ENCODE data around the gene BEST4. TPM values are rescaled to one million over a fixed set of nuclear protein-coding genes. Genes with fewer than 3 reads are reported as not detected.
"Not testable (repeated sequence)": the region's sequence is repeated elsewhere in the genome, so short reads cannot be mapped to it uniquely, and the experiment has no call there.

Gene BEST4
- total and polyA plus RNA-seq, 5 donors, result 0.14 to 0.28 (median 0.18) TPM

DNA sequence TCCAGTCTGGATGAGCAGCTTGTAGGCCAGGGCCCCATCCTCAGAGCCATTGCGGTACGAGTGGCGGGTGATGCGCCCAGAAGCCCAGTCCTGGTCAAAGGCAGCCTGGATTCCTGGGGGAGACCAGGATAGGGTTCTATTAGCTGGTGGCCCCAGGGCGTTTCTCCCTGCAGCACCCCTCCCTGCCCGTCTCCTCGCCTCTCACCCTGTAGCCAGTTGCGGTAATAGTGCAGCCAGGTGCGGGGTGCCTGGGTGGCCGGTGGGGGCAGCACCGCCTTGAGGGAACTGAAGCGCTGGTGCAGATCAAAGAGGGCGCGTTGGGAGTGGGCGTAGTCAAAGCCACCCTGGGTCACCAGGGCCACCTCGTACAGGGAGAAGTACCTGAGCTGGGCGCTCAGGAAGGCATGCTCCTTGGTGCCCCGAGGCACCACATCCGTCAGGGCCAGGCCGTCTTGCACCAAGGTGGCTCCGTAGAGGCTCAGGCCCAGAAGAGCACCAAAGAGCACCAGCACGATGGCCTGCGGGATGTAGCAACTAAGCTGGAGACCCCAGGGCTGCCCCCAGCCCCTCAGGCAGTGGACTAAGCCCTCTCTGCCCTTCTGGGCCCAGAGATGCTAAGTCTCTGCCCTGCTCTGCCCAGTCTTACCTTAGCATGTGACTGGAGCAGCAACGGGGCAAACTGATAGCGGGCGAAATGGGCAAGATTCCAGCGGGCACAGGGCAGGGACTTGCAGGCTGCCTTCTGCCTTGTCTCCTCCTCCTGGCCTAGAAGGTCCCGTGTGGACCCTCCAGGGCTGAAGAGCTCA lies 39.4 kb upstream of the BEST4 start:
- 87% methylated on average over 28 of the region's 28 CpGs for WGBS
- Histone ChIP-seq H3K27ac (ENCODE audit: low read length) (no peak overlapping the region), H3K4me1 (ENCODE audit: control insufficient read depth, insufficient read depth, low read length) (no peaks in the 10 kb centered on the region), H3K9me3 (ENCODE audit: control insufficient read depth, low read length) (no peaks in the 10 kb centered on the region), H3K4me3 (ENCODE audit: low read length) (no peak overlapping the region), H3K27me3 (ENCODE audit: control insufficient read depth, insufficient read depth) (no peaks in the 10 kb centered on the region)
- DNase-seq, result peak in 2 of 3 donors; percentile 54 to 71
- intact Hi-C loops (cut with DNase I), result no loop called here
- ATAC-seq, result no peak

DNA sequence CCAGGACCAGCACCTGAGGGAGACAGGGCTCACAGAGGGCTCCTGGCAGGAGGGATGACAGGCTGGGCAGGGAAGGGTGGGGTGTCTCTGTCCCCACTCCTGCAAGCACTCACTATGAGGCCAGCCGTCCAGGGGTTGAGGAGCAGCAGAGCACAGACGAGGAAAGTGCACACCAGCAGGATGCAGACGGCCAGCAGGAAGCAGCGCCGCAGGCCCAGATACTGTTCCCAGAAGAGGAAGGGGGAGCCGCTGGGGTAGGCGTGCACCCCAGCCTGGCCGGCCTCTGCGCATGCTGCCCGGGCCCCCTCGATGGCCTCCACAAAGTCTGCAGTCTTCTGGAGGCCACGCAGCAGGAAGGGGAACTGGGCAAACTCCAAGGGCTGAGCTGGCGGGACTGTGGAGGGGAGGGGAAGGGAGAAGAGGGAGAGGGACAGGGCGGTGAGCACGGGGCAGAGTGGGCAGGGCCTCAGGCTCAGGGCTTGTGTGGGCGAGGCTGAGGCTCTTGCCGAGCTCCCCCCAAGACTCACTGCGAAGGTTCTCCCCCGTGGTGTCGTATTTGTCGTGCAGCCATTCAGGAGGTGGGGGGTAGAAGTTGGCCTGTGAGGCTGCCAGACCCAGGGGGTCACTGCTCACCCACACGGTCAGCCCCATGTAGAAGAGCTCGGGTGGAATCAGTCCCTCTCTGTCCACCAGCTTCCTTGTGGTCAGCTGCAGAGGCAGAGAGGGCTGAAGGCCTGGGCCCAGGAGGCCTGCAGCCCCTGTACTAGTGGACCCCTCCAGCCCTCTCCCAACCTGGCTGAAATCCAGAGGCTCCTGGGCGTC lies 38.6 kb upstream of the BEST4 start:
- ATAC-seq (peak; percentile 83 to 88), DNase-seq (peak; percentile 82 to 94 (median 93))
- 36% methylated on average over 24 of the region's 24 CpGs for WGBS
- Histone ChIP-seq H3K4me3 (ENCODE audit: low read length) (no peak overlapping the region), H3K9me3 (ENCODE audit: control insufficient read depth, low read length) (no peaks in the 10 kb centered on the region), H3K27ac (ENCODE audit: low read length) (no peak overlapping the region), H3K4me1 (ENCODE audit: control insufficient read depth, insufficient read depth, low read length) (no peaks in the 10 kb centered on the region), H3K27me3 (ENCODE audit: control insufficient read depth, insufficient read depth) (no peaks in the 10 kb centered on the region)
- intact Hi-C loops (cut with DNase I), result no loop called here

DNA sequence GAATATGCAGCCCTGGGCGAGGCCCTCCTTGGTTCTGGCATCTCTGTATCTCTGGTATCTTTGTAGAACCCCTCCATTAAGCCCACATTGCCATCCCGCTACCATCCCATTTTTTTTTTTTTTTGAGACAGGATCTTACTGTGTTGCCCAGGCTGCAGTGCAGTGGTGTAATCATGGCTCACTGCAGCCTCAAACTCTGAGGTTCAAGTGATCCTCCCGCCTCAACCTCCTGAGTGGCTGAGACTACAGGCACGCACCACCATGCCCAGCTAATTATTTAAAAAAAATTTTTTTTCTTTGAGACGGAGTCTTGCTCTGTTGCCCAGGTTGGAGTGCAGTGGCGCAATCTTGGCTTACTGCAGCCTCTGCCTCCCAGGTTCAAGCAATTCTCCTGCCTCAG lies 36.4 kb upstream of the BEST4 start:
- intact Hi-C loops (cut with DNase I); H3K4me3 ChIP-seq (ENCODE audit: low read length); H3K9me3 ChIP-seq (ENCODE audit: control insufficient read depth, low read length); H3K4me1 ChIP-seq (ENCODE audit: control insufficient read depth, insufficient read depth, low read length); H3K27me3 ChIP-seq (ENCODE audit: control insufficient read depth, insufficient read depth); H3K27ac ChIP-seq (ENCODE audit: low read length); ATAC-seq: not testable (repeated sequence)
- WGBS, result 96% methylated on average over 6 of the region's 6 CpGs
- peak in 1 of 3 donors; percentile 12 for DNase-seq

DNA sequence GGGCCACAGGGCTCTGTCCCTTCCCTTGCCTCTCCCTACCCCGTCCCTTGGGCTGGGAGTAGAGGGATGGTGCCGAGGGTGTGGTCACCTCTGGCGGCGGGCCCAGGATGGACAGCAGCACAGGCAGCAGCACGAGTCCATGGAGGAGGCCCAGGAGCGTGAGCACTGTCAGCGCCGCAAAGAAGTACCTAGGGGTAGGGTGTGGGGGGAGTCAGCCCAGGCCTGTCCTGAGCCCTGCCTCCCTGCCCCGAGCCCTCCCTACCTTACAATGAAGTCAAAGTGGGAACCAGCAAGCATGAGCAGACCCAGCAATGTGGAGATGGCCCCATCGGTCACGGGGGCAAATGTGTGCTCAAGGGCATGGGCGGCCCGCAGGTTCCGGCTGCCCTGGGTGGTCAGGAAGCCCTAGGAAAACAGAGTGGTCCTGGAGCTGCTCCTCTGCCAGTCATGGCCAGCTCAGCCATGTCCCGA lies 35.0 kb upstream of the BEST4 start:
- Histone ChIP-seq H3K4me1 (ENCODE audit: control insufficient read depth, insufficient read depth, low read length) (peaks cover 2% of the 10 kb centered on the region), H3K4me3 (ENCODE audit: low read length) (no peak overlapping the region), H3K27ac (ENCODE audit: low read length) (no peak overlapping the region), H3K27me3 (ENCODE audit: control insufficient read depth, insufficient read depth) (no peaks in the 10 kb centered on the region), H3K9me3 (ENCODE audit: control insufficient read depth, low read length) (no peaks in the 10 kb centered on the region)
- peak in 2 of 3 donors; percentile 64 to 70 for DNase-seq
- intact Hi-C loops (cut with DNase I), result no loop called here
- no peak for ATAC-seq
- 82% methylated on average over 15 of the region's 15 CpGs for WGBS

DNA sequence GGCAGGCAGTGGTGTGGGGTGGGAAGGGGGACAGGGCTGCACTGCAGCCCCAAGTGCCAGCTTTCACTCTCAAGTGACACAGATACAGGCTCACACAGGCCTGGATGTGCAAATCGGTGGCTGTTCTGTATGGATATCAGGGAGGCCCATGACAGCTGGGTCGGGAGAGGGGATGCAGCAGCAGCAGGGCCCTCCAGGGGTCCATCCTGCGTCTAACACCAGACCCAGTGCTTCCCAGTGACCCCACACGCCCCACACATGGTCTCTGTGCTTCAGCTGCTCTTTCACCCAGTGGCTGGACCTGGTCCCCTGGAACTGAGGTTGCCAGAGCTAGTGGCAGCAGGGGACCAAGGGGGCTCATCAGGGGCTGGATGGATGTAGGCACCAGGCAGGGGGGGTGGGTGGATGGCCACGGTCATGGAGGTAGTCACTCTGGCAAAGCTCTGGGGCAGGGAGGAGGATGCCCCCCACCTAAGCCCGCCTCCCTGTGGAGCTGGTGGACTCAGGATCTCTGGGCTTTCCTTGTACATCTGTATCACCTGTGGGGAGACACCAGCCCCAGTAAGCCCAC lies 34.2 kb upstream of the BEST4 start:
- no peak overlapping the region for H3K4me3 ChIP-seq (ENCODE audit: low read length)
- H3K27ac ChIP-seq (ENCODE audit: low read length), result no peak overlapping the region
- peaks cover 2% of the 10 kb centered on the region for H3K4me1 ChIP-seq (ENCODE audit: control insufficient read depth, insufficient read depth, low read length)
- DNase-seq, result no peak
- 84% methylated on average over 6 of the region's 6 CpGs for WGBS
- H3K27me3 ChIP-seq (ENCODE audit: control insufficient read depth, insufficient read depth), result no peaks in the 10 kb centered on the region
- no peaks in the 10 kb centered on the region for H3K9me3 ChIP-seq (ENCODE audit: control insufficient read depth, low read length)
- no peak for ATAC-seq
- intact Hi-C loops (cut with DNase I), result no loop called here

DNA sequence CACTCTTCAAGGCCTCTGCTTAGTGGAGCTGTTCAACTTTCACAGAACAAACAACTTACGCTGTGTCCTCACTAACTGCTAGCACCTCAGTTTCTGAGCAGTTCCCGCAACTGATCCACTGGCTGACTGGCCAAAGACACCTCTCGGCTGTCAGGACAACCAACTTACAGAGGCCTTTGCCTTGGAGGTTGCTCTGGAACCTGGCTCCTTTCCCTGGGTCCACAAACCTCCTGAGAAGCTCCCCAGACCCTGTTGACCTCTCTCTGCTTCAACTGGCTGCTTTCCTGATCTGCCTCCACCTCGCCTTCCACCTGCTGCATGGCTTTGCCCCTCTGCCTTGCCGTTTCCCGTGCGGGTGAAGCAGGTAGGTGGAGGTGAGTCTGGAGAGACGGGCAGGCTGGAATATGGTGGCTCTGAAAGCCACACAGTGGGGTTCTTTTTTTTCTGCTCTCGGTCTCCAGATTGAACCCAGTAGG lies 33.3 kb upstream of the BEST4 start:
- DNase-seq (peak in 1 of 3 donors; percentile 35), ATAC-seq (no peak)
- WGBS, result 90% methylated on average over 9 of the region's 9 CpGs
- intact Hi-C loops (cut with DNase I), result no loop called here
- no peaks in the 10 kb centered on the region for H3K27me3 ChIP-seq (ENCODE audit: control insufficient read depth, insufficient read depth)
- H3K4me1 ChIP-seq (ENCODE audit: control insufficient read depth, insufficient read depth, low read length), result peaks cover 2% of the 10 kb centered on the region
- no peak overlapping the region for H3K4me3 ChIP-seq (ENCODE audit: low read length)
- no peaks in the 10 kb centered on the region for H3K9me3 ChIP-seq (ENCODE audit: control insufficient read depth, low read length)
- H3K27ac ChIP-seq (ENCODE audit: low read length), result no peak overlapping the region

DNA sequence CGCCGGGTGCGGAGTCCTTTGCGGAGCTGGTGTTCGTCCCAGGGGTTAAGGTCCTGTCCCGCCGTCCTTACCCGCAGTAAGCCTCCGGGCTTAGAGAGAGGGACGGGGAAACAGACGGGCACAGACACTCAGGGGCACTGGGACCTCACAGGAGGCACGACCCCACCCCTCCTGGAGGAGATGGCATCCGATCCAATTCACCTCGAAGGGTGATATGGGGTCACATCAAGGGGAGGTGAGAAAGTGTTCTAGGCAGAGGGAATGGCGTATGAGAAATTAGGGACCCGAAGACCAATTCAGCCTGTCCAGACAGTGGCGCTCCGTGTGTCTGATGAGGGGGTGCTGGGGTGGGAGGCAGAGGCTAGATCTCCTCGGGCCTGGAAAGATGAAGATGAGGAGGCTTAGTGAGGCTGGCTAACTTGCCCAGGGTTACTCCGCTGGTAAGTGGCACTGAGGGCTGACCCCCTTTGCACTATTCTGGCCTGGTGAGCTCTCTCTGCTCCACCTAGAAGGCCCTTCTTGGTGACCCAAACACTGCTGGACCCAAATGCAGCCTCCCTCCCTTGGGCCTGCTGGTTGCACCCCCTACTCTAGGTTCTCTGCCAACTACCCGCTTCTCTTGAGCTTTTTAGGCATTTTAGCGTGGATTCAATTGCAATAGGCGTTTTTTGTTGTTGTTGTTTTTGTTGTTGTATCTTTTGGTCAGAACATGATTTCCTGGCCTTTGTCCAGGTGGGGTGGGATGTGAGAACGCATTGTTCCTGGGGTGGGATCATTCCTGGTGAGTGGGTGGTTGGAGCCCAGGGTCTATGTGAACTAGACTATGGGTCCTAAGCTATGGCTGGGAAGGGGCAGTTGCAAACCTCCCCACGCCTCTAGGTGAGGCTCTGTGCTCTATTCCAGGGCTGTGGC lies 32.6 kb upstream of the BEST4 start:
- peak overlapping the region; percentile 97 for H3K27ac ChIP-seq (ENCODE audit: low read length)
- WGBS, result 22% methylated on average over 25 of the region's 25 CpGs
- DNase-seq (peak in 2 of 3 donors; percentile 28 to 52), ATAC-seq (peak; percentile 30 to 39)
- H3K27me3 ChIP-seq (ENCODE audit: control insufficient read depth, insufficient read depth), result no peaks in the 10 kb centered on the region
- intact Hi-C loops (cut with DNase I), result no loop called here
- peak overlapping the region; percentile 38 for H3K4me3 ChIP-seq (ENCODE audit: low read length)
- peaks cover 2% of the 10 kb centered on the region for H3K4me1 ChIP-seq (ENCODE audit: control insufficient read depth, insufficient read depth, low read length)
- no peaks in the 10 kb centered on the region for H3K9me3 ChIP-seq (ENCODE audit: control insufficient read depth, low read length)

DNA sequence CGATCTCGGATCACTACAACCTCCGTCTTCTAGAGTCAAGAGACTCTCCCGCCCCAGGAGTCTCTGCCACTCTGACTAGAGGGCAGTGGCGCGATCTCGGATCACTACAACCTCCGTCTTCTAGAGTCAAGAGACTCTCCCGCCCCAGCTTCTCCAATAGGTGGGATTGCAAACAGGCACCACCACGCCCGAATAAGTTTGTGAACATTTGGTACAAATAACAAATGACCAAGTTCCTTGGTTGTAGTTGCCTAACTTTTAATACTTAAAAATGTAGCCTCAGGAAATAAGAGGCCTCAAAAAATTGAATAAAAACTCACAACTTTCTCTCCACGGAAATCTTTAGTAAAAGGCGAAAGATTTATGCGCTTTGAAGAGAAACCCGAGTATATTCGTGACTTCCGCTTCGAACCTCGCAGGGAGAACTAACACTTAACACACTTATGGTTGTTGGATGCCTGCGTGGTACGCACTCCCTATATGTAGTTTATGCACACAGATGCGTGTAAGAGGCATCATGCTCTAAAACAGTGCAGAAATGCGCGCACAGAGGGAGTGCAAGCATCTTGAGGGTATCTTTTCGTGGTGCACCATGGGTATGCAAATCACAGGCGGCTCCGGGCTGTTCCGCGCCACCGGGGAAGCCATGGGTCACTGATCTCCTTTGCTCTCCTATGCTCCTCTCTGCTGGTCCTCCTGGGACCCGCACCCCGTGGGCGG lies 31.8 kb upstream of the BEST4 start:
- H3K27me3 ChIP-seq (ENCODE audit: control insufficient read depth, insufficient read depth), result no peaks in the 10 kb centered on the region
- WGBS, result 1% methylated on average over 33 of the region's 33 CpGs
- intact Hi-C loops (cut with DNase I), result loop anchor here in 1 of 4 donors (2.0 kb wide), 1 partner anchor 19 kb away; the partner anchor contains the start of gene PLK3
- ATAC-seq (peak; percentile 90 to 91), DNase-seq (peak; percentile 79 to 92 (median 91))
- H3K27ac ChIP-seq (ENCODE audit: low read length), result peak overlapping the region; percentile 97
- peak overlapping the region; percentile 38 for H3K4me3 ChIP-seq (ENCODE audit: low read length)
- H3K9me3 ChIP-seq (ENCODE audit: control insufficient read depth, low read length), result no peaks in the 10 kb centered on the region
- H3K4me1 ChIP-seq (ENCODE audit: control insufficient read depth, insufficient read depth, low read length), result peaks cover 2% of the 10 kb centered on the region

DNA sequence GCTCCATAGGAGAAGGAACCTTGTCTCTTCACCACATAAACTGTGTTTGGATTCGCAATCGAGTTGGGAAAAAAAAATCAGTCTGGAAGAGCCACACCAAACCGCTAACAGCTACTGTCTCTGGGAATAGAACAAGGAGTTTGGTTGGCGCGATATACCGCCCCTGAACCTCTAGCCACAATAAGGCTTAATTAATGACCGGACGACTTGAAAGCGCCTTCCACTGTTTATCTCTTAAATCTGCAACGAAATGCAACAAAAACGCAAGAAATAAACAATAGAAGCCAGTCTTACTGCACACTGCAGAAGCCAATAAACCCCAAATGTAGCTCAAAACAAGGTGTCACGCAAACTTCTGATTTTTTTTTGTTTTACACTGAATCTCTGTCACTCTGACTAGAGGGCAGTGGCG lies 31.2 kb upstream of the BEST4 start:
- Histone ChIP-seq H3K27ac (ENCODE audit: low read length) (peak overlapping the region; percentile 97), H3K4me3 (ENCODE audit: low read length) (peak overlapping the region; percentile 38), H3K27me3 (ENCODE audit: control insufficient read depth, insufficient read depth) (no peaks in the 10 kb centered on the region), H3K9me3 (ENCODE audit: control insufficient read depth, low read length) (no peaks in the 10 kb centered on the region), H3K4me1 (ENCODE audit: control insufficient read depth, insufficient read depth, low read length) (peaks cover 2% of the 10 kb centered on the region)
- no peak for DNase-seq
- peak in 1 of 2 donors; percentile 3 for ATAC-seq
- 1% methylated on average over 13 of the region's 13 CpGs for WGBS
- intact Hi-C loops (cut with DNase I), result loop anchor here in 1 of 4 donors (2.0 kb wide), 1 partner anchor 18 kb away; the partner anchor contains the start of gene PLK3

Measured in right cardiac atrium (tissue), 5 donors.